WTC11 (cell line): ENCODE measurements around the gene AZU1. TPM values are rescaled to one million over a fixed set of nuclear protein-coding genes. Genes with fewer than 3 reads are reported as not detected.

ENCODE experiments used
- ATAC-seq: fragments of 200-7000 bp; cut with Tn5 transposase; 2 replicates; pipeline ENCODE4 v1.10.0; 2021; ENCODE audit warnings: mild to moderate bottlenecking, moderate library complexity
- CTCF ChIA-PET: fragments of 300-600 bp; sonication (Branson Sonifier 250); formaldehyde crosslinking; loops from one replicate; lab custom pipeline; 2021; ENCODE audit warnings: antibody characterized with exemption; lab: Charles Lee
- POLR2A ChIA-PET: fragments of 350-600 bp; sonication (Branson Sonifier 250); formaldehyde crosslinking; loops from one replicate; lab custom pipeline; 2021; ENCODE audit warnings: antibody characterized with exemption; lab: Charles Lee
- DNase-seq: peaks from one replicate; pipeline ENCODE4 v3.0.0; 2021; ENCODE audit warnings: low spot score
- H3K27ac Mint-ChIP-seq: 2 replicates; pipeline ENCODE4 v1.8.0; 2021; ENCODE audit warnings: mixed read lengths
- H3K27me3 Mint-ChIP-seq: 2 replicates; pipeline ENCODE4 v1.8.0; 2021; ENCODE audit warnings: low read depth, mild to moderate bottlenecking, moderate library complexity, mixed read lengths
- H3K36me3 Mint-ChIP-seq: 2 replicates; pipeline ENCODE4 v1.8.0; 2021; ENCODE audit warnings: mixed read lengths
- H3K4me1 Mint-ChIP-seq: 2 replicates; pipeline ENCODE4 v1.8.0; 2022; ENCODE audit warnings: mixed read lengths
- H3K4me3 Mint-ChIP-seq: 2 replicates; pipeline ENCODE4 v1.8.0; 2021; ENCODE audit warnings: mild to moderate bottlenecking, moderate library complexity, mixed read lengths
- H3K9me3 Mint-ChIP-seq: 2 replicates; pipeline ENCODE4 v1.8.0; 2021; ENCODE audit warnings: mixed read lengths
- GRHL2 ChIP-seq: fragments of 250-450 bp; sonication (Bioruptor Pico); IDR thresholded peaks from 2 replicates; pipeline ENCODE4 v1.8.0; 2022; ENCODE audit warnings: mild to moderate bottlenecking, moderate library complexity; ENCODE audit not compliant: insufficient replicate concordance, severe bottlenecking
- IRF1 ChIP-seq: sonication (generic); formaldehyde crosslinking; IDR thresholded peaks from 2 replicates; pipeline ENCODE4 v1.8.0; 2023; ENCODE audit warnings: missing genetic modification reagents
- JAZF1 ChIP-seq: fragments of 250-450 bp; sonication (Bioruptor Pico); IDR thresholded peaks from 2 replicates; pipeline ENCODE4 v1.9.0; 2021; ENCODE audit warnings: moderate library complexity, mild to moderate bottlenecking, inconsistent platforms
- JUN ChIP-seq: sonication (generic); formaldehyde crosslinking; IDR thresholded peaks from 2 replicates; pipeline ENCODE4 v1.8.0; 2023; ENCODE audit warnings: mild to moderate bottlenecking, missing genetic modification reagents
- NR1H2 ChIP-seq: sonication (generic); formaldehyde crosslinking; IDR thresholded peaks from 2 replicates; pipeline ENCODE4 v1.9.0; 2021; ENCODE audit warnings: mild to moderate bottlenecking, moderate library complexity, missing genetic modification reagents
- PRDM15 ChIP-seq: sonication (generic); formaldehyde crosslinking; IDR thresholded peaks from 2 replicates; pipeline ENCODE4 v1.8.0; 2022; ENCODE audit warnings: missing genetic modification reagents
- TCF7 ChIP-seq: sonication (generic); formaldehyde crosslinking; IDR thresholded peaks from 2 replicates; pipeline ENCODE4 v1.8.0; 2022; ENCODE audit warnings: mild to moderate bottlenecking, low read depth, missing genetic modification reagents, moderate library complexity
- USF1 ChIP-seq: sonication (generic); formaldehyde crosslinking; IDR thresholded peaks from 2 replicates; pipeline ENCODE4 v1.8.0; 2022; ENCODE audit warnings: mild to moderate bottlenecking, missing genetic modification reagents
- ZBTB43 ChIP-seq: sonication (generic); formaldehyde crosslinking; IDR thresholded peaks from 2 replicates; pipeline ENCODE4 v1.8.1; 2023; ENCODE audit warnings: mild to moderate bottlenecking, missing genetic modification reagents
- ZNF121 ChIP-seq: sonication (generic); formaldehyde crosslinking; IDR thresholded peaks from 2 replicates; pipeline ENCODE4 v1.8.0; 2023; ENCODE audit warnings: missing genetic modification reagents
- ZNF232 ChIP-seq: sonication (generic); formaldehyde crosslinking; IDR thresholded peaks from 2 replicates; pipeline ENCODE4 v1.8.0; 2022; ENCODE audit warnings: mild to moderate bottlenecking, missing genetic modification reagents
- total RNA-seq: library from RNA; stranded (reverse); gene quantifications from 3 replicates; pipeline ENCODE4 v1.2.3, GENCODE V29; 2021
- TF ChIP-seq, protein P1 (sequence below): sonication (generic); formaldehyde crosslinking; IDR thresholded peaks from 2 replicates; pipeline ENCODE4 v1.8.1; 2023; ENCODE audit warnings: mild to moderate bottlenecking, moderate library complexity, missing genetic modification reagents
- TF ChIP-seq, protein P2 (sequence below): fragments of 250-450 bp; sonication (Bioruptor Pico); IDR thresholded peaks from 2 replicates; pipeline ENCODE4 v1.8.0; 2021; ENCODE audit warnings: mild to moderate bottlenecking
- TF ChIP-seq, protein P3 (sequence below): fragments of 250-450 bp; sonication (Bioruptor Pico); IDR thresholded peaks from 2 replicates; pipeline ENCODE4 v1.9.0; 2021; ENCODE audit warnings: mild to moderate bottlenecking

AZU1 gene
- total RNA-seq, 1 experiment from 2014 or later: 1.2 TPM

DNA sequence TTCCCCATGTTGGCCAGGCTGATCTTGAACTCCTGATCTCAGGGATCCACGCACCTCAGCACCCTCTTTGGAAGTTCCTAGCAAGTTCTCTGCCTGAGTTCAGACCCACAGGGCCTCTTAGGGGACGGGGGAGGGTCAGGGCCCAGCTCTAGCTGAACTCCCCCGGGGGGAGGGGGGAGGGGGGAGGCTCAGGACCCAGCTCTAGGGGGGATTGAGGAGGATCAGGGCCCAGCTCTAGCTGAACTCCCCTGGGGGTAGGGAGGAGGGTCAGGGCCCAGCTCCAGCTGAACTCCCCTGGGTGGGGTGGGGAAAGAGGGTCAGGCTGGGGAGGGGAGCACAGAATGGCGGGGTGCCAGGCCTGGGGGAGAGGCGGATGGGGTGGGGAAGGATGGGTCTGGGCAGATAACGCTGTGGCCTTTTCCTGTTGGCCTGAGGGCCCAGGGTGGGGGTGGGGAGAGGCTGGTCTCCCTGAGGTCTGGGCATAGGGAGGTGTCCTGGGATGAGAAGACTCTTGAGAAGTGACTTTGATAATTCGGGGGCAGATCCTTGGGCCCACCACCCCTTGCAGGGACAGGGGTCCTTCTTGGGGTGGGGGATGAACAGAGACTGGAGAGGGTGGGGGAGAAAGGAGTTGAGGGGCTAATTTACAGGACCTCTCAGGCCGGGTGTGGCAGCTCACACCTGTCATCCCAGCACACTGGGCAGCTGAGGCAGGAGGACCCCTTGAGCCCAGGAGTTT lies 35.9 kb upstream of the AZU1 start (continued):
- no peak for TF ChIP-seq USF1 (CRISPR knock-in tag)

DNA sequence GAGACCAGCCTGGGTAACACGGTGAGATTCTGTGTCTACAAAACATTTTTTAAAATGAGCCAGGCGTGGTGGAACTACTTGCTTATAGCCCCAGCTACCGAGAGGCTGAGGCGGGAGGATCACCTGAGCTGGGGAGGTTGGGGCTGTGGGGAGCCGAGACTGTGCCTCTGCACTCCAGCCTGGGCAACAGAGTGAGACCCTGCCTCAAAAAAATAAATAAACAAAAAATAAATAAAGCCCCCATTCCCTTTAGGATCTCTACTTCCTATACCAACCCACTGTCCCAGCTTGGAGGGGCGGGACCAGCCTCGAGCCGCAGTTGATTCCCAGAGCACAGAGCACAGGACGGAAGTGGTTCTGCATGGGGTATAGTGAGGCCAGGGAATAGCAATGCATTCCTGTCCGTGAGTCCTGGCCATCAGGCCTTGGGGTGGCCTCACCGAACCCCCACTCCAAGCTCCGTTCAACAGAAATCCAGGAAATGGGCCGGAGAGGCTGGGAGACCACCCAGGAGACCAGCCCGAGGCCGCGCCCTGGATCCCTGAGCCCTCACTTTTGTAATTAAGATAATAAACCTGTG lies 35.2 kb upstream of the AZU1 start:
- Mint-ChIP-seq H3K9me3 (no peaks in the 10 kb centered on the region), H3K4me3 (no peak overlapping the region), H3K36me3 (no peaks in the 10 kb centered on the region), H3K27ac (peak overlapping the region; percentile 85; the same call in 1 of the 2 replicates), H3K4me1 (peaks cover 38% of the 10 kb centered on the region), H3K27me3 (no peaks in the 10 kb centered on the region)
- POLR2A ChIA-PET: interaction anchor here (1.8 kb wide), 1 partner anchor 10 kb away, joined by 5 read pairs; no protein-coding TSS in a partner anchor
- DNase-seq: no peak
- TF ChIP-seq JUN (no peak), ZNF121 (CRISPR knock-in tag) (peak; percentile 85), PRDM15 (CRISPR knock-in tag) (no peak)
- TF ChIP-seq, protein P1, sequence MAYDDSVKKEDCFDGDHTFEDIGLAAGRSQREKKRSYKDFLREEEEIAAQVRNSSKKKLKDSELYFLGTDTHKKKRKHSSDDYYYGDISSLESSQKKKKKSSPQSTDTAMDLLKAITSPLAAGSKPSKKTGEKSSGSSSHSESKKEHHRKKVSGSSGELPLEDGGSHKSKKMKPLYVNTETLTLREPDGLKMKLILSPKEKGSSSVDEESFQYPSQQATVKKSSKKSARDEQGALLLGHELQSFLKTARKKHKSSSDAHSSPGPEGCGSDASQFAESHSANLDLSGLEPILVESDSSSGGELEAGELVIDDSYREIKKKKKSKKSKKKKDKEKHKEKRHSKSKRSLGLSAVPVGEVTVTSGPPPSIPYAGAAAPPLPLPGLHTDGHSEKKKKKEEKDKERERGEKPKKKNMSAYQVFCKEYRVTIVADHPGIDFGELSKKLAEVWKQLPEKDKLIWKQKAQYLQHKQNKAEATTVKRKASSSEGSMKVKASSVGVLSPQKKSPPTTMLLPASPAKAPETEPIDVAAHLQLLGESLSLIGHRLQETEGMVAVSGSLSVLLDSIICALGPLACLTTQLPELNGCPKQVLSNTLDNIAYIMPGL (CRISPR knock-in tag): no peak
- ATAC-seq: no peak
- CTCF ChIA-PET: interaction anchor here (1.1 kb wide), 1 partner anchor 19 kb away, joined by 5 read pairs; no protein-coding TSS in a partner anchor

DNA sequence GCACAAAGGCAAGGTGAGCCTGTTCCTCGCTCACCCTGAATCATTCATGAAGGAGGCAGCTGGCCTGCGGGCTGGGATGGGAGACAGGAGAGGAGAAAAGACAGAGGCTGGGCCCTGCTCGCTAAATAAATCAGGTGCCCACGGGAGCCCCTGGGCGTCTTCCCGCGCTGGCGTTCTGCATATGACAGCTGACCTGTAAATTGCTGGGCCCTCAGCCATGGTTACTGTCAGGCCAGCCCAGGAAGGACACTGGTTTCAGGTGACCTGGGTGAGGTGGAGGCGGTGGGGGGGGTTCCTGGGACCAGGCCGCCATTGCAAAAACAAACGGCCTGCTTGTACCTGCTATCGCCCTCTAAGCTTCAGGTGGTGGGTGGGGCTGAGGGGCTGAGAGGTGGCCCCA lies 33.8 kb upstream of the AZU1 start:
- ATAC-seq: no peak
- POLR2A ChIA-PET: interaction anchor here (0.5 to 1.8 kb wide), 2 partner anchors 9 to 63 kb away, joined by 3 to 5 read pairs; no protein-coding TSS in a partner anchor
- CTCF ChIA-PET: interaction anchor here (0.6 kb wide), 1 partner anchor 20 kb away, joined by 4 read pairs; no protein-coding TSS in a partner anchor
- no peaks in the 10 kb centered on the region for H3K27me3 Mint-ChIP-seq
- TF ChIP-seq, protein P2, sequence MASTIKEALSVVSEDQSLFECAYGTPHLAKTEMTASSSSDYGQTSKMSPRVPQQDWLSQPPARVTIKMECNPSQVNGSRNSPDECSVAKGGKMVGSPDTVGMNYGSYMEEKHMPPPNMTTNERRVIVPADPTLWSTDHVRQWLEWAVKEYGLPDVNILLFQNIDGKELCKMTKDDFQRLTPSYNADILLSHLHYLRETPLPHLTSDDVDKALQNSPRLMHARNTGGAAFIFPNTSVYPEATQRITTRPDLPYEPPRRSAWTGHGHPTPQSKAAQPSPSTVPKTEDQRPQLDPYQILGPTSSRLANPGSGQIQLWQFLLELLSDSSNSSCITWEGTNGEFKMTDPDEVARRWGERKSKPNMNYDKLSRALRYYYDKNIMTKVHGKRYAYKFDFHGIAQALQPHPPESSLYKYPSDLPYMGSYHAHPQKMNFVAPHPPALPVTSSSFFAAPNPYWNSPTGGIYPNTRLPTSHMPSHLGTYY (CRISPR knock-in tag): no peak
- TF ChIP-seq, protein P3, sequence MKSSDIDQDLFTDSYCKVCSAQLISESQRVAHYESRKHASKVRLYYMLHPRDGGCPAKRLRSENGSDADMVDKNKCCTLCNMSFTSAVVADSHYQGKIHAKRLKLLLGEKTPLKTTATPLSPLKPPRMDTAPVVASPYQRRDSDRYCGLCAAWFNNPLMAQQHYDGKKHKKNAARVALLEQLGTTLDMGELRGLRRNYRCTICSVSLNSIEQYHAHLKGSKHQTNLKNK (CRISPR knock-in tag): no peak
- TF ChIP-seq ZNF121 (CRISPR knock-in tag) (no peak), ZBTB43 (CRISPR knock-in tag) (no peak), TCF7 (CRISPR knock-in tag) (no peak), IRF1 (CRISPR knock-in tag) (no peak), PRDM15 (CRISPR knock-in tag) (no peak), JAZF1 (CRISPR knock-in tag) (no peak), ZNF232 (CRISPR knock-in tag) (no peak), GRHL2 (CRISPR knock-in tag) (no peak), NR1H2 (no peak)
- TF ChIP-seq, all 79 proteins: peak for 0
- Mint-ChIP-seq H3K36me3 (peaks cover 1% of the 10 kb centered on the region), H3K4me3 (no peak overlapping the region), H3K9me3 (no peaks in the 10 kb centered on the region), H3K27ac (peak overlapping the region; percentile 85), H3K4me1 (peaks cover 33% of the 10 kb centered on the region)
- no peak for DNase-seq
